Mesenchymal stem cell (in vitro differentiated cells and primary cell): ENCODE measurements around the gene WDFY1.

Source experiments
- DNase-seq: peaks from one replicate; pipeline ENCODE4 v3.0.0-alpha.2; 2013
- H2AFZ ChIP-seq: one replicate; pipeline ENCODE4 v1.6.1; 2013; ENCODE audit warnings: low read depth, mild to moderate bottlenecking, control low read depth, inconsistent platforms, low read length, moderate library complexity
- H2AK5ac ChIP-seq: 2 replicates; pipeline ENCODE4 v1.6.1; 2013; ENCODE audit warnings: low read length, moderate library complexity, mild to moderate bottlenecking, inconsistent platforms; ENCODE audit not compliant: severe bottlenecking
- H2BK120ac ChIP-seq: one replicate; pipeline ENCODE4 v1.6.1; 2013; ENCODE audit warnings: low read depth, mild to moderate bottlenecking, inconsistent platforms, low read length, moderate library complexity
- H2BK12ac ChIP-seq, 2 experiments: one replicate each; pipeline ENCODE4 v1.6.1; 2013; ENCODE audit warnings: inconsistent platforms in 2 of 2, low read length in 2 of 2, mild to moderate bottlenecking in 2 of 2, moderate library complexity in 2 of 2, control low read depth in 1 of 2
- H2BK15ac ChIP-seq: one replicate; pipeline ENCODE4 v1.6.1; 2013; ENCODE audit warnings: mild to moderate bottlenecking, low read depth, inconsistent platforms; ENCODE audit not compliant: poor library complexity, severe bottlenecking
- H2BK5ac ChIP-seq: 2 replicates; pipeline ENCODE4 v1.6.1; 2013; ENCODE audit warnings: low read depth, mild to moderate bottlenecking, low read length, control low read depth, inconsistent platforms; ENCODE audit not compliant: poor library complexity, severe bottlenecking
- H3K14ac ChIP-seq, 2 experiments: one replicate each; pipeline ENCODE4 v1.6.1; 2013; ENCODE audit warnings: inconsistent platforms in 2 of 2, low read length in 2 of 2, control low read depth in 1 of 2, mild to moderate bottlenecking in 1 of 2, moderate library complexity in 1 of 2
- H3K18ac ChIP-seq, 2 experiments: one replicate each; pipeline ENCODE4 v1.6.1; 2013; ENCODE audit warnings: inconsistent platforms in 2 of 2, low read length in 2 of 2, control low read depth in 1 of 2, low read depth in 1 of 2, mild to moderate bottlenecking in 1 of 2
- H3K23ac ChIP-seq, 2 experiments: one replicate each; pipeline ENCODE4 v1.6.1; 2013; ENCODE audit warnings: inconsistent platforms in 2 of 2, low read length in 2 of 2, mild to moderate bottlenecking in 2 of 2, moderate library complexity in 2 of 2, control low read depth in 1 of 2
- H3K27ac ChIP-seq: 2 replicates; pipeline ENCODE4 v1.5.1; 2013; ENCODE audit warnings: mild to moderate bottlenecking, moderate library complexity, low read length, control low read depth, inconsistent platforms; ENCODE audit not compliant: poor library complexity, severe bottlenecking
- H3K27me3 ChIP-seq, 2 experiments: 2 replicates each; pipeline versions ENCODE4 v1.6.1 to v1.7.0; 2013; ENCODE audit warnings: low read length in 2 of 2, mild to moderate bottlenecking in 2 of 2, moderate library complexity in 2 of 2, control low read depth in 1 of 2, inconsistent platforms in 1 of 2; ENCODE audit not compliant: control insufficient read depth in 1 of 2, insufficient read depth in 1 of 2
- H3K36me3 ChIP-seq, 2 experiments: 2 replicates each; pipeline versions ENCODE4 v1.6.1 to v1.7.0; 2013; ENCODE audit warnings: low read length in 2 of 2, control low read depth in 1 of 2, inconsistent platforms in 1 of 2, low read depth in 1 of 2, mild to moderate bottlenecking in 1 of 2; ENCODE audit not compliant: insufficient read depth in 2 of 2, control insufficient read depth in 1 of 2
- H3K4ac ChIP-seq, 2 experiments: one replicate each; pipeline ENCODE4 v1.6.1; 2013; ENCODE audit warnings: inconsistent platforms in 2 of 2, low read length in 2 of 2, mild to moderate bottlenecking in 2 of 2, moderate library complexity in 2 of 2, control low read depth in 1 of 2, low read depth in 1 of 2
- H3K4me1 ChIP-seq: 2 replicates; pipeline ENCODE4 v1.6.1; 2013; ENCODE audit warnings: low read depth, low read length, control low read depth; ENCODE audit not compliant: control insufficient read depth, insufficient read depth
- H3K4me2 ChIP-seq: 2 replicates; pipeline ENCODE4 v1.6.1; 2013; ENCODE audit warnings: low read length, mild to moderate bottlenecking, inconsistent platforms; ENCODE audit not compliant: poor library complexity, severe bottlenecking
- H3K4me3 ChIP-seq, 2 experiments: 2 replicates each; pipeline versions ENCODE4 v1.5.1 to v1.7.0; 2013; ENCODE audit warnings: low read length in 2 of 2, mild to moderate bottlenecking in 2 of 2, control low read depth in 1 of 2, low read depth in 1 of 2; ENCODE audit not compliant: insufficient read depth in 1 of 2
- H3K79me1 ChIP-seq: replicated peaks from 2 replicates; pipeline ENCODE4 v1.6.1; 2013; ENCODE audit warnings: mild to moderate bottlenecking, control low read depth, low read length, inconsistent platforms; ENCODE audit not compliant: poor library complexity, severe bottlenecking
- H3K9ac ChIP-seq: 2 replicates; pipeline ENCODE4 v1.7.0; 2013; ENCODE audit warnings: mild to moderate bottlenecking, low read length, moderate library complexity
- H3K9me3 ChIP-seq: 2 replicates; pipeline ENCODE4 v1.7.0; 2013; ENCODE audit warnings: mild to moderate bottlenecking, low read length; ENCODE audit not compliant: control insufficient read depth
- H4K8ac ChIP-seq: one replicate; pipeline ENCODE4 v1.6.1; 2013; ENCODE audit warnings: inconsistent platforms, mild to moderate bottlenecking, low read length, moderate library complexity
- H4K91ac ChIP-seq: one replicate; pipeline ENCODE4 v1.6.1; 2013; ENCODE audit warnings: mild to moderate bottlenecking, low read length, inconsistent platforms
- WGBS: methylation state at CpG from one replicate; pipeline ENCODE4 v1.1.7; 2013; ENCODE audit warnings: mixed read lengths; 5-methylcytosine and 5-hydroxymethylcytosine counted together

The WDFY1 gene

DNA sequence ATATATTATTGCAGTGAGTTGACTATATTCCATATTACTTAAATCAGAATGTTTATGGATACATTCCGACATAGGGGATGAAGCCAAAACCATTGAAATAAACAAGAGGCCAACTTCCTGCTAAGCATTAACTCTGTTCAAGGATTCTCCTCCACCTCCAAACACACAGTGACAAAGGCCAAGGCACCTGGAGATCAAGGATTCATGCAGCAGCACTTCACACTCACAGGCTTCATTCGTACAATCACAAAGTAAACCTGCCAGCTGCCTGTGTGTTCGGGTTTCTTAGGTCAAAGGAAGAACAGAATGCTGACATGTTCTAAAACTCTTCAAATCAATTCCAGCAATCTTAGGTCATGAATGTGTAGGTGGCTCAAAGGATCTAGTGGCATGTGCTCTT lies 22.8 kb downstream of the WDFY1 start:
- Histone ChIP-seq H3K36me3 (peaks cover 6 to 20% of the 10 kb centered on the region in 2 experiments), H3K9me3 (peaks cover 13% of the 10 kb centered on the region), H4K91ac (no peak overlapping the region), H3K4me3 (no peak overlapping the region), H2BK5ac (no peak overlapping the region), H4K8ac (no peak overlapping the region), H3K4me2 (no peak overlapping the region), H3K18ac (peak overlapping the region in 1 of 2 experiments; percentile 6), H2BK12ac (no peak overlapping the region), H3K23ac (no peak overlapping the region), H2BK15ac (no peak overlapping the region), H3K4me1 (peaks cover 5% of the 10 kb centered on the region), H3K79me1 (peaks cover 14% of the 10 kb centered on the region), H2AK5ac (no peak overlapping the region), H3K27me3 (no peaks in the 10 kb centered on the region), H3K4ac (no peak overlapping the region), H3K14ac (no peak overlapping the region), H3K9ac (no peak overlapping the region), H2BK120ac (no peak overlapping the region), H2AFZ (no peak overlapping the region), H3K27ac (no peak overlapping the region)
- no peak for DNase-seq
- 96% methylated on average over 2 of the region's 3 CpGs for WGBS

GRCh38 chr2:223921204-223921603 lies 23.9 kb downstream of the WDFY1 start:
- Histone ChIP-seq H3K23ac (no peak overlapping the region), H2BK120ac (no peak overlapping the region), H3K4me1 (peaks cover 5% of the 10 kb centered on the region), H2AFZ (no peak overlapping the region), H3K36me3 (peaks cover 6 to 29% of the 10 kb centered on the region in 2 experiments), H3K4ac (no peak overlapping the region), H2BK15ac (no peak overlapping the region), H2BK5ac (no peak overlapping the region), H2BK12ac (no peak overlapping the region), H3K4me2 (no peak overlapping the region), H3K79me1 (peaks cover 10% of the 10 kb centered on the region), H3K18ac (no peak overlapping the region), H4K8ac (no peak overlapping the region), H4K91ac (no peak overlapping the region), H3K4me3 (no peak overlapping the region), H2AK5ac (no peak overlapping the region), H3K14ac (no peak overlapping the region), H3K9me3 (peaks cover 2% of the 10 kb centered on the region), H3K27ac (no peak overlapping the region), H3K27me3 (no peaks in the 10 kb centered on the region), H3K9ac (no peak overlapping the region)
- no peak for DNase-seq

GRCh38 chr2:223920109-223920508 lies 25.0 kb downstream of the WDFY1 start:
- WGBS = 99% methylated on average over 3 of the region's 4 CpGs
- Histone ChIP-seq H3K4ac (no peak overlapping the region), H2AK5ac (no peak overlapping the region), H3K14ac (no peak overlapping the region), H2BK5ac (no peak overlapping the region), H2AFZ (no peak overlapping the region), H3K79me1 (peaks cover 15% of the 10 kb centered on the region), H3K27me3 (no peaks in the 10 kb centered on the region), H3K4me2 (no peak overlapping the region), H3K4me3 (no peak overlapping the region), H3K9ac (no peak overlapping the region), H3K4me1 (peaks cover 5% of the 10 kb centered on the region), H3K27ac (no peak overlapping the region), H2BK120ac (no peak overlapping the region), H4K91ac (no peak overlapping the region), H4K8ac (no peak overlapping the region), H3K23ac (no peak overlapping the region), H3K18ac (no peak overlapping the region), H3K9me3 (no peaks in the 10 kb centered on the region), H3K36me3 (peaks cover 6 to 40% of the 10 kb centered on the region in 2 experiments), H2BK15ac (no peak overlapping the region), H2BK12ac (no peak overlapping the region)
- no peak for DNase-seq

DNA sequence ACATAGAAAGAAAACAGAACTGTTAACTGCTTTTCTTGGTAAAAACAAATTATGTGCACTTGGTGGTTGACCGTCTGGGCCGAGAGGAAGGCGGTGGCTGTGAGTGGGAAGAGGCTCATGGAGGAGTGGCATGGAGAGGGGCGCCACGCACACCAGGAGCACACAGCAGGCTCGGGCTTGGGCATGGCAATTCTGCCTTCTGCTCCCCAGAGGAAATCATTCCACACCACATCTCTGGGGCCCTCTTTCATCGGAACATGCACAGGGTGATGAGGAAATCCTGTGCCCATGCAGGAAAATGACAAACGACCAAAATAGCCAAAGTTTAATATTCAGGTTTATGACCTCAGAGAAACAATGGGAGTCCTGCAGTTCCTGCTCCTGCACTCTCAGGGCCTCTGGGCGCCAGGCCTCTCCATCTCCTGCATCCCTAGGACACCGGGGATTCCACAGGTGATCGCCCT lies 26.4 kb downstream of the WDFY1 start:
- no peak overlapping the region for H2BK5ac ChIP-seq
- no peak overlapping the region for H4K8ac ChIP-seq
- no peak for DNase-seq
- no peaks in the 10 kb centered on the region for H3K27me3 ChIP-seq
- peaks cover 5% of the 10 kb centered on the region for H3K4me1 ChIP-seq
- no peak overlapping the region for H2AFZ ChIP-seq
- no peak overlapping the region for H3K4me3 ChIP-seq
- H3K9me3 ChIP-seq = no peaks in the 10 kb centered on the region
- no peak overlapping the region for H3K27ac ChIP-seq
- H3K18ac ChIP-seq = no peak overlapping the region
- H4K91ac ChIP-seq = no peak overlapping the region
- no peak overlapping the region for H3K9ac ChIP-seq
- 94% methylated on average over 11 of the region's 11 CpGs for WGBS
- H3K36me3 ChIP-seq = peaks cover 6 to 52% of the 10 kb centered on the region in 2 experiments
- no peak overlapping the region for H2AK5ac ChIP-seq
- peak overlapping the region in 1 of 2 experiments; percentile 53 for H3K23ac ChIP-seq
- peak overlapping the region in 1 of 2 experiments; percentile 77 for H3K14ac ChIP-seq
- no peak overlapping the region for H2BK120ac ChIP-seq
- H3K79me1 ChIP-seq = peaks cover 16% of the 10 kb centered on the region
- no peak overlapping the region for H3K4me2 ChIP-seq
- no peak overlapping the region for H2BK12ac ChIP-seq
- no peak overlapping the region for H3K4ac ChIP-seq
- no peak overlapping the region for H2BK15ac ChIP-seq
